Measurements from ENCODE around the gene AVL9. TPM values are rescaled to one million over a fixed set of nuclear protein-coding genes. Genes with fewer than 3 reads are reported as not detected.

Gene AVL9
- total RNA-seq, 1 donor from 2014 or later = 25.5 TPM

- Histone ChIP-seq H3K27ac (no peak overlapping the region), H3K27me3 (no peaks in the 10 kb centered on the region), H3K36me3 (peaks cover 0 to 14% of the 10 kb centered on the region in 2 donors), H3K4me1 (peaks cover 15% of the 10 kb centered on the region), H3K4me3 (no peak overlapping the region), H3K9me3 (no peaks in the 10 kb centered on the region)
- DNase-seq (ENCODE audit: extremely low spot score in 2 of 2) = no peak
- intact Hi-C loops (cut with DNase I) = no loop called here
- no peak for TF ChIP-seq POLR2A (IDR thresholded peaks at IDR 0.05)
- no peak for TF ChIP-seq CTCF (IDR thresholded peaks at IDR 0.05)
- no peak for TF ChIP-seq POLR2AphosphoS5 (IDR thresholded peaks at IDR 0.05; ENCODE audit: insufficient read depth in 1 of 2, low read depth in 1 of 2)
These were observed 44.1 kb downstream of the AVL9 start for GRCh38 chr7:32539366-32539765.

GRCh38 chr7:32539919-32540531 lies 44.7 kb downstream of the AVL9 start:
- TF ChIP-seq POLR2AphosphoS5 (IDR thresholded peaks at IDR 0.05; ENCODE audit: insufficient read depth in 1 of 2, low read depth in 1 of 2) (no peak), POLR2A (IDR thresholded peaks at IDR 0.05) (no peak), CTCF (IDR thresholded peaks at IDR 0.05) (no peak)
- DNase-seq (ENCODE audit: extremely low spot score in 2 of 2) = no peak
- Histone ChIP-seq H3K36me3 (peaks cover 0 to 19% of the 10 kb centered on the region in 2 donors), H3K27ac (no peak overlapping the region), H3K4me1 (peaks cover 15% of the 10 kb centered on the region), H3K9me3 (no peaks in the 10 kb centered on the region), H3K4me3 (no peak overlapping the region), H3K27me3 (no peaks in the 10 kb centered on the region)
- intact Hi-C loops (cut with DNase I) = no loop called here

- Histone ChIP-seq H3K27ac (no peak overlapping the region), H3K9me3 (no peaks in the 10 kb centered on the region), H3K36me3 (peaks cover 0 to 32% of the 10 kb centered on the region in 2 donors), H3K27me3 (no peaks in the 10 kb centered on the region), H3K4me1 (no peaks in the 10 kb centered on the region), H3K4me3 (no peak overlapping the region)
- intact Hi-C loops (cut with DNase I) = no loop called here
- TF ChIP-seq POLR2AphosphoS5 (IDR thresholded peaks at IDR 0.05; ENCODE audit: insufficient read depth in 1 of 2, low read depth in 1 of 2) (no peak), CTCF (IDR thresholded peaks at IDR 0.05) (no peak), POLR2A (IDR thresholded peaks at IDR 0.05) (no peak)
- DNase-seq (ENCODE audit: extremely low spot score in 2 of 2) = no peak
These were observed 47.3 kb downstream of the AVL9 start for GRCh38 chr7:32542595-32542994.

- H3K36me3 ChIP-seq = peaks cover 0 to 41% of the 10 kb centered on the region in 2 donors
- H3K27ac ChIP-seq = no peak overlapping the region
- H3K27me3 ChIP-seq = no peaks in the 10 kb centered on the region
- no peaks in the 10 kb centered on the region for H3K9me3 ChIP-seq
- DNase-seq (ENCODE audit: extremely low spot score in 2 of 2) = no peak
- H3K4me3 ChIP-seq = no peak overlapping the region
- TF ChIP-seq CTCF (IDR thresholded peaks at IDR 0.05) (no peak), POLR2AphosphoS5 (IDR thresholded peaks at IDR 0.05; ENCODE audit: insufficient read depth in 1 of 2, low read depth in 1 of 2) (no peak), POLR2A (IDR thresholded peaks at IDR 0.05) (no peak)
- no peaks in the 10 kb centered on the region for H3K4me1 ChIP-seq
- intact Hi-C loops (cut with DNase I) = no loop called here
These were observed 64.2 kb downstream of the AVL9 start for GRCh38 chr7:32559480-32559879.

GRCh38 chr7:32560075-32560474 lies 64.8 kb downstream of the AVL9 start:
- Histone ChIP-seq H3K4me3 (no peak overlapping the region), H3K9me3 (no peaks in the 10 kb centered on the region), H3K27me3 (no peaks in the 10 kb centered on the region), H3K27ac (no peak overlapping the region), H3K4me1 (no peaks in the 10 kb centered on the region), H3K36me3 (peaks cover 0 to 35% of the 10 kb centered on the region in 2 donors)
- no peak for DNase-seq (ENCODE audit: extremely low spot score in 2 of 2)
- intact Hi-C loops (cut with DNase I) = no loop called here
- TF ChIP-seq CTCF (IDR thresholded peaks at IDR 0.05) = no peak
- no peak for TF ChIP-seq POLR2AphosphoS5 (IDR thresholded peaks at IDR 0.05; ENCODE audit: insufficient read depth in 1 of 2, low read depth in 1 of 2)
- no peak for TF ChIP-seq POLR2A (IDR thresholded peaks at IDR 0.05)

Data from vagina (tissue), 2 donors.